GM12891 (cell line): Measurements from ENCODE around the gene TGFBR3.

Source experiments
- PAX5 ChIP-seq: IDR thresholded peaks from 2 replicates; pipeline ENCODE4 v1.6.1; 2011; ENCODE audit warnings: low read length, moderate library complexity, mild to moderate bottlenecking; ENCODE audit not compliant: insufficient read depth, severe bottlenecking
- POLR2A ChIP-seq: IDR thresholded peaks from 2 replicates; pipeline ENCODE4 v1.6.1; 2011; ENCODE audit warnings: low read depth, low read length, control low read depth
- POLR2AphosphoS5 ChIP-seq: IDR thresholded peaks from 2 replicates; pipeline ENCODE4 v1.6.1; 2011; ENCODE audit warnings: low read depth, low read length, control low read depth
- POU2F2 ChIP-seq: IDR thresholded peaks from 2 replicates; pipeline ENCODE4 v1.6.1; 2011; ENCODE audit warnings: low read depth, mild to moderate bottlenecking, control low read depth, low read length, moderate library complexity
- SPI1 ChIP-seq: IDR thresholded peaks from 2 replicates; pipeline ENCODE4 v1.6.1; 2011; ENCODE audit warnings: low read depth, low read length, control low read depth
- TAF1 ChIP-seq: IDR thresholded peaks from 2 replicates; pipeline ENCODE4 v1.6.1; 2011; ENCODE audit warnings: low read depth, low read length, control low read depth

- TF ChIP-seq TAF1, result no peak
- TF ChIP-seq POLR2AphosphoS5, result no peak
- TF ChIP-seq POLR2A, result no peak
- TF ChIP-seq POU2F2, result no peak
- TF ChIP-seq SPI1, result no peak
- TF ChIP-seq PAX5, result no peak
These were observed 235.2 kb downstream of the TGFBR3 start for GRCh38 chr1:91650764-91651163.
